ENCODE data around the gene ZBTB7A.

DNA sequence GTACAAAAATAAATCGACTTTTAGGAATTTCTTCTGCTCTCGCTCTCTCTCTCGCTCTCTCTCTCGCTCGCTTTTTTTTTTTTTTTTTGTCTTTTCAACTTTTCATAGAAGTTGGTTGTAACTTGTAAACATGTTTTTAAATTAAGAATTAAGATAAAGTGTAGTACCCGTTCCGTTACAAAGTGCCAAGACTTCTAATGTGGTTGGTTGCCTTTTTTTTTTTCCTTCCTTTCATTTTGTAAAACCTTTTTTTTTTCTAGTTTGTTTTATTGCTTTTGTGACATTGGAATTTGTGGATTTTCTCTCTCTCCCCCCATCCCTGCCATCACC, 20.4 kb downstream of the ZBTB7A start:
- no peak for TF ChIP-seq POLR2A (IDR thresholded peaks at IDR 0.05; ENCODE audit: borderline replicate concordance, extremely low read depth, insufficient read depth, insufficient read length)
- no peak for TF ChIP-seq EGR1 (IDR thresholded peaks at IDR 0.05; ENCODE audit: low read depth)
- TF ChIP-seq, protein P1, sequence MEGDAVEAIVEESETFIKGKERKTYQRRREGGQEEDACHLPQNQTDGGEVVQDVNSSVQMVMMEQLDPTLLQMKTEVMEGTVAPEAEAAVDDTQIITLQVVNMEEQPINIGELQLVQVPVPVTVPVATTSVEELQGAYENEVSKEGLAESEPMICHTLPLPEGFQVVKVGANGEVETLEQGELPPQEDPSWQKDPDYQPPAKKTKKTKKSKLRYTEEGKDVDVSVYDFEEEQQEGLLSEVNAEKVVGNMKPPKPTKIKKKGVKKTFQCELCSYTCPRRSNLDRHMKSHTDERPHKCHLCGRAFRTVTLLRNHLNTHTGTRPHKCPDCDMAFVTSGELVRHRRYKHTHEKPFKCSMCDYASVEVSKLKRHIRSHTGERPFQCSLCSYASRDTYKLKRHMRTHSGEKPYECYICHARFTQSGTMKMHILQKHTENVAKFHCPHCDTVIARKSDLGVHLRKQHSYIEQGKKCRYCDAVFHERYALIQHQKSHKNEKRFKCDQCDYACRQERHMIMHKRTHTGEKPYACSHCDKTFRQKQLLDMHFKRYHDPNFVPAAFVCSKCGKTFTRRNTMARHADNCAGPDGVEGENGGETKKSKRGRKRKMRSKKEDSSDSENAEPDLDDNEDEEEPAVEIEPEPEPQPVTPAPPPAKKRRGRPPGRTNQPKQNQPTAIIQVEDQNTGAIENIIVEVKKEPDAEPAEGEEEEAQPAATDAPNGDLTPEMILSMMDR (IDR thresholded peaks at IDR 0.05 in 2 of 3, conservative IDR thresholded peaks at IDR 0.05 in 1 of 3; ENCODE audit: borderline replicate concordance in 1 of 3, insufficient read depth in 1 of 3, low read depth in 2 of 3, low read length in 2 of 3), result no peak
- TF ChIP-seq EZH2phosphoT487 (IDR thresholded peaks at IDR 0.05; ENCODE audit: borderline replicate concordance), result no peak
- no peak for TF ChIP-seq EZH2 (IDR thresholded peaks at IDR 0.05)
- no peak for TF ChIP-seq CEBPB (IDR thresholded peaks at IDR 0.05; ENCODE audit: low read depth)
- no peak for TF ChIP-seq JUND (IDR thresholded peaks at IDR 0.05)
- TF ChIP-seq YY1 (IDR thresholded peaks at IDR 0.05; ENCODE audit: extremely low read depth, insufficient replicate concordance, low read depth, low read length), result no peak
- no peak for TF ChIP-seq SRF (IDR thresholded peaks at IDR 0.05; ENCODE audit: low read depth)
- no peak for TF ChIP-seq ZFX (IDR thresholded peaks at IDR 0.05)
